ENCODE data around the gene CCL25.

- TF ChIP-seq, protein P1, sequence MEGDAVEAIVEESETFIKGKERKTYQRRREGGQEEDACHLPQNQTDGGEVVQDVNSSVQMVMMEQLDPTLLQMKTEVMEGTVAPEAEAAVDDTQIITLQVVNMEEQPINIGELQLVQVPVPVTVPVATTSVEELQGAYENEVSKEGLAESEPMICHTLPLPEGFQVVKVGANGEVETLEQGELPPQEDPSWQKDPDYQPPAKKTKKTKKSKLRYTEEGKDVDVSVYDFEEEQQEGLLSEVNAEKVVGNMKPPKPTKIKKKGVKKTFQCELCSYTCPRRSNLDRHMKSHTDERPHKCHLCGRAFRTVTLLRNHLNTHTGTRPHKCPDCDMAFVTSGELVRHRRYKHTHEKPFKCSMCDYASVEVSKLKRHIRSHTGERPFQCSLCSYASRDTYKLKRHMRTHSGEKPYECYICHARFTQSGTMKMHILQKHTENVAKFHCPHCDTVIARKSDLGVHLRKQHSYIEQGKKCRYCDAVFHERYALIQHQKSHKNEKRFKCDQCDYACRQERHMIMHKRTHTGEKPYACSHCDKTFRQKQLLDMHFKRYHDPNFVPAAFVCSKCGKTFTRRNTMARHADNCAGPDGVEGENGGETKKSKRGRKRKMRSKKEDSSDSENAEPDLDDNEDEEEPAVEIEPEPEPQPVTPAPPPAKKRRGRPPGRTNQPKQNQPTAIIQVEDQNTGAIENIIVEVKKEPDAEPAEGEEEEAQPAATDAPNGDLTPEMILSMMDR (IDR thresholded peaks at IDR 0.05): no peak
- TF ChIP-seq EP300 (IDR thresholded peaks at IDR 0.05): no peak
Measured at GRCh38 chr19:8110931-8111330, 58.4 kb downstream of the CCL25 start.

All from upper lobe of left lung (tissue), 4 donors.